Liver (tissue), 9 donors: ENCODE data around the gene AOPEP. TPM values are rescaled to one million over a fixed set of nuclear protein-coding genes. Genes with fewer than 3 reads are reported as not detected.

ENCODE experiments used
- DNase-seq: peaks from one replicate; pipeline ENCODE4 v3.0.0-alpha.2; 2017; ENCODE audit warnings: low spot score
- H3K27ac ChIP-seq, 2 donors: one replicate each; pipeline ENCODE4 v1.7.0; 2013; ENCODE audit warnings: inconsistent platforms in 2 of 2, low read length in 2 of 2, control low read depth in 1 of 2, low read depth in 1 of 2, mild to moderate bottlenecking in 1 of 2
- H3K27me3 ChIP-seq, 4 donors: one replicate each; pipeline versions ENCODE4 v1.6.1 to v1.7.0; 2013; ENCODE audit warnings: low read length in 3 of 4, inconsistent platforms in 1 of 4, mild to moderate bottlenecking in 1 of 4, moderate library complexity in 1 of 4; ENCODE audit not compliant: control insufficient read depth in 4 of 4, insufficient read depth in 4 of 4
- H3K36me3 ChIP-seq, 4 donors: one replicate each; pipeline versions ENCODE4 v1.6.1 to v1.7.0; 2013; ENCODE audit warnings: low read length in 3 of 4, mild to moderate bottlenecking in 3 of 4, low read depth in 1 of 4, moderate library complexity in 1 of 4; ENCODE audit not compliant: control insufficient read depth in 4 of 4, insufficient read depth in 3 of 4
- H3K4me1 ChIP-seq, 4 donors: one replicate each; pipeline versions ENCODE4 v1.6.1 to v1.7.0; 2013; ENCODE audit warnings: low read length in 3 of 4, mild to moderate bottlenecking in 3 of 4, moderate library complexity in 1 of 4; ENCODE audit not compliant: control insufficient read depth in 4 of 4, insufficient read depth in 4 of 4
- H3K4me3 ChIP-seq, 3 donors: one replicate each; pipeline versions ENCODE4 v1.6.1 to v1.7.0; 2013; ENCODE audit warnings: low read length in 3 of 3, control low read depth in 1 of 3, low read depth in 1 of 3, mild to moderate bottlenecking in 1 of 3
- H3K9ac ChIP-seq, 2 donors: one replicate each; pipeline ENCODE4 v1.7.0; 2013; ENCODE audit warnings: low read length in 2 of 2, mild to moderate bottlenecking in 2 of 2, moderate library complexity in 2 of 2, control low read depth in 1 of 2, low read depth in 1 of 2
- H3K9me3 ChIP-seq, 4 donors: one replicate each; pipeline versions ENCODE4 v1.6.1 to v1.7.0; 2013; ENCODE audit warnings: low read length in 3 of 4; ENCODE audit not compliant: control insufficient read depth in 4 of 4
- EGR1 ChIP-seq, 2 donors: IDR thresholded peaks; 2 replicates each; pipeline ENCODE4 v1.6.1; 2016 to 2018; ENCODE audit warnings: antibody characterized with exemption in 2 of 2, low read depth in 2 of 2
- FOXA1 ChIP-seq: IDR thresholded peaks from 2 replicates; pipeline ENCODE4 v1.6.1; 2016; ENCODE audit warnings: antibody characterized with exemption
- FOXA2 ChIP-seq: IDR thresholded peaks from 2 replicates; pipeline ENCODE4 v1.6.1; 2016; ENCODE audit warnings: antibody characterized with exemption
- HNF4A ChIP-seq, 2 donors: conservative IDR thresholded peaks; 2 replicates each; pipeline ENCODE4 v1.6.1; 2016; ENCODE audit warnings: antibody characterized with exemption in 2 of 2, mild to moderate bottlenecking in 2 of 2
- HNF4G ChIP-seq: IDR thresholded peaks from 2 replicates; pipeline ENCODE4 v1.6.1; 2016; ENCODE audit warnings: antibody characterized with exemption
- JUND ChIP-seq, 2 donors: IDR thresholded peaks; 2 replicates each; pipeline ENCODE4 v1.6.1; 2016; ENCODE audit warnings: antibody characterized with exemption in 2 of 2
- NR2F2 ChIP-seq: IDR thresholded peaks from 2 replicates; pipeline ENCODE4 v1.6.1; 2016; ENCODE audit warnings: antibody characterized with exemption
- RAD21 ChIP-seq, 2 donors: IDR thresholded peaks; 2 replicates each; pipeline ENCODE4 v1.6.1; 2016; ENCODE audit warnings: antibody characterized with exemption in 2 of 2, mild to moderate bottlenecking in 2 of 2
- RXRA ChIP-seq, 2 donors: IDR thresholded peaks; 2 replicates each; pipeline ENCODE4 v1.6.1; 2017 to 2018; ENCODE audit warnings: antibody characterized with exemption in 2 of 2, mild to moderate bottlenecking in 1 of 2
- SP1 ChIP-seq: IDR thresholded peaks from 2 replicates; pipeline ENCODE4 v1.6.1; 2018; ENCODE audit warnings: antibody characterized with exemption, mild to moderate bottlenecking
- TAF1 ChIP-seq: conservative IDR thresholded peaks from 2 replicates; pipeline ENCODE4 v1.6.1; 2016; ENCODE audit warnings: antibody characterized with exemption, mild to moderate bottlenecking
- YY1 ChIP-seq: IDR thresholded peaks from 2 replicates; pipeline ENCODE4 v1.6.1; 2016; ENCODE audit warnings: antibody characterized with exemption, mild to moderate bottlenecking
- ZBTB33 ChIP-seq: IDR thresholded peaks from 2 replicates; pipeline ENCODE4 v1.6.1; 2016; ENCODE audit warnings: antibody characterized with exemption
- WGBS: extraction: QIAGEN DNeasy Blood & Tissue Kit; methylation state at CpG from one replicate; pipeline ENCODE4 v1.1.7; 2013; 5-methylcytosine and 5-hydroxymethylcytosine counted together
- polyA plus RNA-seq, 2 donors: library from polyadenylated mRNA; stranded (reverse) in 1 of 2; unstranded in 1 of 2; fragments of 200-250 nt in 1 of 2; fragments of >200 nt in 1 of 2; fragmentation: Nextera tagmentation in 1 of 2; extraction: Ambion mirVana in 1 of 2; gene quantifications; one replicate each; pipeline versions ENCODE4 v1.2.1 to v1.2.3, GENCODE V29; 2013 to 2015
- total RNA-seq, 2 donors: library from RNA; depleted of rRNA; stranded (reverse); fragments of >200 nt; gene quantifications; one replicate each; pipeline ENCODE4 v1.2.3, GENCODE V29; 2014
- TF ChIP-seq, protein P1 (sequence below): IDR thresholded peaks from 2 replicates; pipeline ENCODE4 v1.6.1; 2016; ENCODE audit warnings: antibody characterized with exemption, mild to moderate bottlenecking
- TF ChIP-seq, protein P2 (sequence below): fragments of 150-350 bp; IDR thresholded peaks from 2 replicates; pipeline ENCODE4 v1.5.1; 2017; ENCODE audit warnings: improper control_type of control experiment, low read depth, low read length; ENCODE audit not compliant: missing input control
- TF ChIP-seq, protein P3 (sequence below): IDR thresholded peaks from 2 replicates; pipeline ENCODE4 v1.6.1; 2016; ENCODE audit warnings: antibody characterized with exemption
- TF ChIP-seq, protein P4 (sequence below): IDR thresholded peaks from 2 replicates; pipeline ENCODE4 v1.6.1; 2016; ENCODE audit warnings: antibody characterized with exemption
- donor health status: healthy.
- donor health status: healthy.
- donor health status: healthy.
- donor health status: healthy.
- donor health status: healthy.

Gene AOPEP
- total and polyA plus RNA-seq, 4 donors, result 22.2 to 77.1 (median 34.8) TPM

DNA sequence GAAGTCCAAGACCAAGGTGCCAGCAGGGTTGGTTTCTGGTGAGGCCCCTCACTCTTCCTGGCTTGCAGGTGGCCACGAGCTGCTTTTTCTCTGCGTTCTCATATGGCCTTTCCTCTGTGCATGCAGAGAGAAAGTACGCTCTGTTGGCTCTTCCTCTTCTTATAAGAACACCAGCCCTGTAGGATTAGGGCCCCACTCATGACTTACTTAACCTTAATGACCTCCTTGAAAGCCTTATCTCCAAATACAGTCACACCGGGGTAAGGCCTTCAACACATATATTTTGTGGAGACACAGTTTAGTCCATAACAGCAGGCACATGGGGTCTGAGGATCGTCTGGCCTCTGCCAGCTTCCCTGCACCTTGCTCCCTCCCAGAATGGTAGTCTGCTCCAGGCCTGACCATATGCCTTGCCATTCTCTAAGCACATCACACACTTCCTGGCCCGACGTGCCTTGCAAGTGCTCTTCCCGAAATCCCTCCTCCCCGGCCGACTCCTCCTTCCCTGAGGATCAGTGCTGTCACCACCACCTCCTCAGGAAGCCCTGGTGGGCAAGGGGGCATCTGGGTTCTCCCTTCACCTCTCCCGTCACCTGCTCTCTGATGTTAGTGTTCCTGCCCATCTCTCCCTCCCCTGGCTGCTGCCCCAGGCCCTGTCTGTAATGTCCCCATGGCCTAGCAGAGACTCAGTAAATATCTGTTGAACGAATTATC, 200.7 kb downstream of the AOPEP start:
- no peaks in the 10 kb centered on the region for H3K9me3 ChIP-seq
- no peaks in the 10 kb centered on the region for H3K36me3 ChIP-seq
- peaks cover 6 to 12% (median 8%) of the 10 kb centered on the region in 4 donors for H3K4me1 ChIP-seq
- DNase-seq, result no peak
- H3K4me3 ChIP-seq, result no peak overlapping the region
- no peaks in the 10 kb centered on the region for H3K27me3 ChIP-seq
- no peak overlapping the region for H3K9ac ChIP-seq
- 97% methylated on average over 12 of the region's 12 CpGs for WGBS
- H3K27ac ChIP-seq, result no peak overlapping the region
- TF ChIP-seq RXRA (IDR thresholded peaks at IDR 0.05), result no peak
- no peak for TF ChIP-seq ZBTB33
- TF ChIP-seq, protein P1, sequence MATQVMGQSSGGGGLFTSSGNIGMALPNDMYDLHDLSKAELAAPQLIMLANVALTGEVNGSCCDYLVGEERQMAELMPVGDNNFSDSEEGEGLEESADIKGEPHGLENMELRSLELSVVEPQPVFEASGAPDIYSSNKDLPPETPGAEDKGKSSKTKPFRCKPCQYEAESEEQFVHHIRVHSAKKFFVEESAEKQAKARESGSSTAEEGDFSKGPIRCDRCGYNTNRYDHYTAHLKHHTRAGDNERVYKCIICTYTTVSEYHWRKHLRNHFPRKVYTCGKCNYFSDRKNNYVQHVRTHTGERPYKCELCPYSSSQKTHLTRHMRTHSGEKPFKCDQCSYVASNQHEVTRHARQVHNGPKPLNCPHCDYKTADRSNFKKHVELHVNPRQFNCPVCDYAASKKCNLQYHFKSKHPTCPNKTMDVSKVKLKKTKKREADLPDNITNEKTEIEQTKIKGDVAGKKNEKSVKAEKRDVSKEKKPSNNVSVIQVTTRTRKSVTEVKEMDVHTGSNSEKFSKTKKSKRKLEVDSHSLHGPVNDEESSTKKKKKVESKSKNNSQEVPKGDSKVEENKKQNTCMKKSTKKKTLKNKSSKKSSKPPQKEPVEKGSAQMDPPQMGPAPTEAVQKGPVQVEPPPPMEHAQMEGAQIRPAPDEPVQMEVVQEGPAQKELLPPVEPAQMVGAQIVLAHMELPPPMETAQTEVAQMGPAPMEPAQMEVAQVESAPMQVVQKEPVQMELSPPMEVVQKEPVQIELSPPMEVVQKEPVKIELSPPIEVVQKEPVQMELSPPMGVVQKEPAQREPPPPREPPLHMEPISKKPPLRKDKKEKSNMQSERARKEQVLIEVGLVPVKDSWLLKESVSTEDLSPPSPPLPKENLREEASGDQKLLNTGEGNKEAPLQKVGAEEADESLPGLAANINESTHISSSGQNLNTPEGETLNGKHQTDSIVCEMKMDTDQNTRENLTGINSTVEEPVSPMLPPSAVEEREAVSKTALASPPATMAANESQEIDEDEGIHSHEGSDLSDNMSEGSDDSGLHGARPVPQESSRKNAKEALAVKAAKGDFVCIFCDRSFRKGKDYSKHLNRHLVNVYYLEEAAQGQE, result no peak
- TF ChIP-seq RAD21 (IDR thresholded peaks at IDR 0.05), result no peak
- no peak for TF ChIP-seq YY1
- no peak for TF ChIP-seq EGR1 (IDR thresholded peaks at IDR 0.05; ENCODE audit: low read depth in 2 of 2)
- TF ChIP-seq HNF4G, result no peak
- no peak for TF ChIP-seq SP1
- TF ChIP-seq, protein P2, sequence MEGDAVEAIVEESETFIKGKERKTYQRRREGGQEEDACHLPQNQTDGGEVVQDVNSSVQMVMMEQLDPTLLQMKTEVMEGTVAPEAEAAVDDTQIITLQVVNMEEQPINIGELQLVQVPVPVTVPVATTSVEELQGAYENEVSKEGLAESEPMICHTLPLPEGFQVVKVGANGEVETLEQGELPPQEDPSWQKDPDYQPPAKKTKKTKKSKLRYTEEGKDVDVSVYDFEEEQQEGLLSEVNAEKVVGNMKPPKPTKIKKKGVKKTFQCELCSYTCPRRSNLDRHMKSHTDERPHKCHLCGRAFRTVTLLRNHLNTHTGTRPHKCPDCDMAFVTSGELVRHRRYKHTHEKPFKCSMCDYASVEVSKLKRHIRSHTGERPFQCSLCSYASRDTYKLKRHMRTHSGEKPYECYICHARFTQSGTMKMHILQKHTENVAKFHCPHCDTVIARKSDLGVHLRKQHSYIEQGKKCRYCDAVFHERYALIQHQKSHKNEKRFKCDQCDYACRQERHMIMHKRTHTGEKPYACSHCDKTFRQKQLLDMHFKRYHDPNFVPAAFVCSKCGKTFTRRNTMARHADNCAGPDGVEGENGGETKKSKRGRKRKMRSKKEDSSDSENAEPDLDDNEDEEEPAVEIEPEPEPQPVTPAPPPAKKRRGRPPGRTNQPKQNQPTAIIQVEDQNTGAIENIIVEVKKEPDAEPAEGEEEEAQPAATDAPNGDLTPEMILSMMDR, result no peak
- no peak for TF ChIP-seq HNF4A (conservative IDR thresholded peaks at IDR 0.05)
- no peak for TF ChIP-seq TAF1
- TF ChIP-seq FOXA1, result no peak

GRCh38 chr9:94927762-94928670, 201.5 kb downstream of the AOPEP start:
- Histone ChIP-seq H3K4me1 (peaks cover 0 to 7% (median 1%) of the 10 kb centered on the region in 4 donors), H3K9ac (no peak overlapping the region), H3K27me3 (no peaks in the 10 kb centered on the region), H3K4me3 (no peak overlapping the region), H3K36me3 (no peaks in the 10 kb centered on the region), H3K9me3 (no peaks in the 10 kb centered on the region), H3K27ac (no peak overlapping the region)
- 95% methylated on average over 21 of the region's 21 CpGs for WGBS
- DNase-seq, result no peak
- TF ChIP-seq NR2F2 (no peak), FOXA2 (no peak), YY1 (no peak), RAD21 (IDR thresholded peaks at IDR 0.05) (no peak), SP1 (no peak), HNF4G (no peak), ZBTB33 (no peak), HNF4A (conservative IDR thresholded peaks at IDR 0.05) (no peak), JUND (IDR thresholded peaks at IDR 0.05) (no peak)
- TF ChIP-seq, protein P3, sequence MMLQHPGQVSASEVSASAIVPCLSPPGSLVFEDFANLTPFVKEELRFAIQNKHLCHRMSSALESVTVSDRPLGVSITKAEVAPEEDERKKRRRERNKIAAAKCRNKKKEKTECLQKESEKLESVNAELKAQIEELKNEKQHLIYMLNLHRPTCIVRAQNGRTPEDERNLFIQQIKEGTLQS, result no peak
- TF ChIP-seq, protein P4, sequence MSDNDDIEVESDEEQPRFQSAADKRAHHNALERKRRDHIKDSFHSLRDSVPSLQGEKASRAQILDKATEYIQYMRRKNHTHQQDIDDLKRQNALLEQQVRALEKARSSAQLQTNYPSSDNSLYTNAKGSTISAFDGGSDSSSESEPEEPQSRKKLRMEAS, result no peak
